Activated CD8-positive, alpha-beta memory T cell treated with anti-CD3 and anti-CD28 coated beads, Interleukin-2, amount 10 ng/mL, durations not matched to agents 7 days and 5 days (primary cell): ENCODE measurements around the gene MRPL22. TPM values are rescaled to one million over a fixed set of nuclear protein-coding genes. Genes with fewer than 3 reads are reported as not detected.
"Not testable (repeated sequence)": the region's sequence is repeated elsewhere in the genome, so short reads cannot be mapped to it uniquely, and the experiment has no call there.

Experiments used
- ATAC-seq: fragments of 150-1000 bp; cut with Tn5 transposase; one replicate; pipeline ENCODE4 v1.10.0; 2021; ENCODE audit warnings: moderate library complexity
- CTCF ChIA-PET: fragments of 350-600 bp; sonication (Branson Sonifier 250); formaldehyde crosslinking; loops from one replicate; lab custom pipeline; 2021; ENCODE audit warnings: antibody characterized with exemption; lab: Charles Lee
- DNase-seq: peaks from one replicate; pipeline ENCODE4 v3.0.0-alpha.2; 2020
- H3K27ac Mint-ChIP-seq: one replicate; pipeline ENCODE4 v1.8.0; 2021; ENCODE audit warnings: mild to moderate bottlenecking, mixed read lengths
- H3K27me3 Mint-ChIP-seq: one replicate; pipeline ENCODE4 v1.8.0; 2021; ENCODE audit warnings: mixed read lengths
- H3K36me3 Mint-ChIP-seq: one replicate; pipeline ENCODE4 v1.8.0; 2021; ENCODE audit warnings: mild to moderate bottlenecking, mixed read lengths
- H3K4me1 Mint-ChIP-seq: one replicate; pipeline ENCODE4 v1.8.0; 2021; ENCODE audit warnings: mixed read lengths
- H3K4me3 Mint-ChIP-seq: one replicate; pipeline ENCODE4 v1.8.0; 2021; ENCODE audit warnings: mild to moderate bottlenecking, moderate library complexity, mixed read lengths
- H3K9me3 Mint-ChIP-seq: one replicate; pipeline ENCODE4 v1.8.0; 2022; ENCODE audit warnings: low read depth, mixed read lengths
- total RNA-seq, 2 experiments: library from RNA; stranded (reverse); gene quantifications; one replicate each; pipeline ENCODE4 v1.2.3, GENCODE V29; 2021

Gene MRPL22
- total RNA-seq, 2 experiments from 2014 or later: 59.7 to 70.2 TPM

DNA sequence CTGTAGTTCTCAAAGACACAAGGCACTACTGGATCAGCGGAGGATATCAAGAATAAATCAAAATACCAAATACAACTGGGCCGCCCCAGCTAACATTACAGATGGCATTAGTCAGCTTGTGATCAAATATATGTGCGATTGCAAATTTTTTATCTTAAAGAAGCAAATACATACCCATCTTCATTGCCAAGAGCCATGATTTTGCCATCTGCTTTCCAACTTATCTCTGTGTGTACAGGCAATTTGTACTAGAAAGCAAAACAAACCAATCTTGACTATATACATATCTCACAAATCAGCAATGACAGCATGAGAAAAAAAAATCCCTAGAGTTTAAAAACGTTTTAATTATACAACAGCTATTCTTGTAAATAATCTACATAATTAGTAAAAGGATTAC, 23.1 kb upstream of the MRPL22 start:
- no peak for ATAC-seq
- DNase-seq: no peak
- Mint-ChIP-seq H3K36me3 (peaks cover 22% of the 10 kb centered on the region), H3K27ac (no peak overlapping the region), H3K9me3 (no peaks in the 10 kb centered on the region), H3K4me1 (no peaks in the 10 kb centered on the region), H3K4me3 (no peak overlapping the region), H3K27me3 (no peaks in the 10 kb centered on the region)
- CTCF ChIA-PET: interaction anchor here (1.3 to 1.4 kb wide), 2 partner anchors 11 to 267 kb away, joined by 4 read pairs; no protein-coding TSS in a partner anchor

DNA sequence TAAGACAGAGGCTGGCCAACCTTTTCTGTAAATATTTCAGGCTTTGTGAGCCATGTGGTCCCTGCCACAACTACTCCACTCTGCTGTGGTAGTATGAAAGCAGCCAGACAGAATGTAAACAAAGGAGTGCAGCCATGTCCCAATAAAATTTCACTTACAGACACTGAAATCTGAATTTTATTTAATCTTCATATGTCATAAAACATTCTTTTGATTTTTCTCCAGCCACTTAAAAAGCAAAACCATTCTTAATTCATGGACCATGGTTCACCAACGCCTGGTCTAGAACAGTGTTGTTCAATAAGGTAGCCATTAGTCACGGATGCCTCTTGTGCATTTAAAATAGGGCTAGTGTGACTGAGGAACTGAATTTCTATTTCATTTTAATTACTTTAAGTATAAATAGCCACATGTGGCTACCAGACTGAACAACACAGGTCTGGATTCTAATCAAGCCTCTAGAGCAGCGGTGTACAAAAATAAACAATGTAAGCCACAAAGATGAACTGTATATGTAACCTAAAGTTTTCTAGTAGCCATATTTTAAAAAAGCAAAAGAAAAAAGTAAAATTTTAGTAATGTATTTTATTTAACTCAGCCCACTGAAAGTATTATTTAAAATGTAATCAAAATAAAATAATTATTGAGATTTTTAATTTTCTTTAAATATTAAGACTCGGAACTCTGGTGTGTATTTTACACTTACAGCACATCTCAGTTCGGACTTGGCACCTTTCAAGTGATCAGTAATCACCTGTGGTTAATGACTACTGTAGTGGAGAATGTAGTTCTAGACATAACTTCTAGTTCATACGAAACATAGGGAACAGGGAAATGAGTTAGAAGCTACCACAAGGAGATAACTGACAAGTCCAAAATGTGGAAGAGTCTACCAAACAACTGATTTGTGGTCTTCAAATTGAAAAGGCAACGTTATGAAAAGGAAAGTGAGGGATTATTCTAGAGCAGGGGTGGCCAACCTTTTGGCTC, 17.1 kb upstream of the MRPL22 start:
- CTCF ChIA-PET: interaction anchor here (1.7 kb wide), 1 partner anchor 14 kb away, joined by 3 read pairs; the partner anchor contains the start of gene GEMIN5

DNA sequence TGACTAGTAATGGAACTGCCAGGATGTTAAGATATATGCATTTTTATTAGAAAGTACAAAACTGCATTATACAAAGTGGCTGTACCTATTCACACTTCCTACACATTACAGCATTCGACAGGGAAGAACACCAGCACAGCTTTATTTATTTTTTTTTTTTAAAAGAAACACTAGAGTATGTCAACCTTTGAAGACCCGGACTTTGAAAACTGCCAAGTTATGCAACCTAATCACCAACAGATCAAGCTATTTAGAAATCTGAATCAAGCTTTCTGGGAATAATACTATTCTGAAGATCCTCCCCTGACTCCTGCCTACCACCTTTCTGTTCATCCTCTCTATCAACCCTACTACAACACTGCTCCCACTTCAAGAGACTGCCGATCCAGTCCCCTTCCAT, 7.3 kb upstream of the MRPL22 start:
- no peak overlapping the region for H3K4me3 Mint-ChIP-seq
- DNase-seq: no peak
- CTCF ChIA-PET: no interaction called here

More for the DNA sequence above, 17.1 kb upstream of the MRPL22 start:
- ATAC-seq (no peak), DNase-seq (no peak)
- H3K9me3 Mint-ChIP-seq: no peaks in the 10 kb centered on the region
- H3K4me1 Mint-ChIP-seq: no peaks in the 10 kb centered on the region
- no peak overlapping the region for H3K27ac Mint-ChIP-seq
- H3K27me3 Mint-ChIP-seq: no peaks in the 10 kb centered on the region
- no peak overlapping the region for H3K4me3 Mint-ChIP-seq
- peaks cover 29% of the 10 kb centered on the region for H3K36me3 Mint-ChIP-seq

DNA sequence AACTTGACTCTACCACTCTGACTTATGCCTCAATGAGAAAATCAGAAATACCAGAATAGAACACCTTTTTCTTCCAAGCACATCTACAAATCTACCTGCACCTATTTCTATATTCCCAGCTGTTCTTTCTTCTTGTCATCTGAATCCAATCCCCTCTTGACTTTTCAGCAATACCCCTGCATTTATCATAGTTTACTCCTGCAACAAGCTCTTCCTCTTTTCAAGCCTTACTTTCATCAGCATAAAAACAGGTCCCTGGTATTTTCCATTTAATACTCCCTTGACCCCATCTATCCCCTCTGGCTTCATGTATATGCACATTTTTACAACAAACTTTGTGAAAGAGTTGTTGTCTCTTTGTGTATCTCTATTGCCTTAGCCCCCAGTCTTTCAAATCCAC, 6.0 kb upstream of the MRPL22 start:
- no peak overlapping the region for H3K27ac Mint-ChIP-seq
- H3K36me3 Mint-ChIP-seq: peaks cover 26% of the 10 kb centered on the region

More for the DNA sequence above, 7.3 kb upstream of the MRPL22 start:
- H3K27ac Mint-ChIP-seq: no peak overlapping the region
- H3K9me3 Mint-ChIP-seq: no peaks in the 10 kb centered on the region
- no peaks in the 10 kb centered on the region for H3K27me3 Mint-ChIP-seq
- H3K4me1 Mint-ChIP-seq: peaks cover 26% of the 10 kb centered on the region
- no peak for ATAC-seq
- peaks cover 26% of the 10 kb centered on the region for H3K36me3 Mint-ChIP-seq

GRCh38 chr5:154937186-154937717, 3.6 kb upstream of the MRPL22 start:
- Mint-ChIP-seq H3K4me1 (peaks cover 51% of the 10 kb centered on the region), H3K27ac (peak overlapping the region; percentile 82), H3K27me3 (no peaks in the 10 kb centered on the region), H3K4me3 (peak overlapping the region; percentile 88), H3K9me3 (no peaks in the 10 kb centered on the region), H3K36me3 (peaks cover 17% of the 10 kb centered on the region)
- CTCF ChIA-PET: interaction anchor here (1.0 to 1.7 kb wide), 4 partner anchors 10 to 288 kb away, joined by 3 to 4 read pairs (median 4); partner anchors contain the start of gene CNOT8
- DNase-seq (no peak), ATAC-seq (no peak)

More for the DNA sequence above, 6.0 kb upstream of the MRPL22 start:
- ATAC-seq (no peak), DNase-seq (no peak)
- Mint-ChIP-seq H3K27me3 (no peaks in the 10 kb centered on the region), H3K4me3 (no peak overlapping the region), H3K9me3 (no peaks in the 10 kb centered on the region), H3K4me1 (peaks cover 36% of the 10 kb centered on the region)
- CTCF ChIA-PET: no interaction called here

- no peaks in the 10 kb centered on the region for H3K9me3 Mint-ChIP-seq
- CTCF ChIA-PET: interaction anchor here (1.0 to 1.7 kb wide), 4 partner anchors 9 to 289 kb away, joined by 3 to 4 read pairs (median 4); partner anchors contain the start of gene CNOT8
- H3K27ac Mint-ChIP-seq: peak within 1 kb of the TSS; percentile 82
- H3K4me1 Mint-ChIP-seq: peaks cover 57% of the 10 kb centered on the region
- H3K27me3 Mint-ChIP-seq: no peaks in the 10 kb centered on the region
- peaks cover 17% of the 10 kb centered on the region for H3K36me3 Mint-ChIP-seq
- peak; percentile 87 for DNase-seq
- ATAC-seq: peak; percentile 94
- H3K4me3 Mint-ChIP-seq: peak within 1 kb of the TSS; percentile 88
These were observed 3.0 kb upstream of the MRPL22 start, which contains the start of gene GEMIN5 for GRCh38 chr5:154937718-154938466. Gene GEMIN5 (minus strand): TSS chr5:154938211. CDS start chr5:154938133, 78 bp downstream.

GRCh38 chr5:154939387-154939786, 1.5 kb upstream of the MRPL22 start:
- H3K27me3 Mint-ChIP-seq, CTCF ChIA-PET, H3K9me3 Mint-ChIP-seq, DNase-seq, ATAC-seq: not testable (repeated sequence)
- H3K27ac Mint-ChIP-seq: peak overlapping the region; percentile 42
- H3K4me3 Mint-ChIP-seq: peak overlapping the region; percentile 4
- peaks cover 11% of the 10 kb centered on the region for H3K36me3 Mint-ChIP-seq
- peaks cover 58% of the 10 kb centered on the region for H3K4me1 Mint-ChIP-seq

DNA sequence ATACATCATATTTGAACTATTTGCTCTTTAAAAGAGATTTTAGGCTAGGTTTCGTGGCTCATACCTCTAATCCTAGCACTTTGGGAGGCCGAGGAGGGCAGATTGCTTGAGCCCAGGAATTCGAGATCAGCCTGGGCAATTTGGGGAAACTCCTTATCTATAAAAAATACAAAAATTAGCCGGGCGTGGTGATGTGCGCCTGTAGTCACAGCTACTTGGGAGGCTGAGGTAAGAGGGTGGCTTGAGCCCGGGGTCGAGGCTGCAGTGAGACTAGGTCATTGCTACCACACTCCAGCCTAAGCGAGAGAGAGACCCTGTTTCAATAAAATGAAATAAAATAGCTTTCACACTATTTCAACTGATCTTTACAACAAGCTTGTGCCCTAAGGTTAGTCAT, 500 bp upstream of the MRPL22 start:
- Mint-ChIP-seq H3K27ac (peak overlapping the region; percentile 96), H3K9me3 (no peaks in the 10 kb centered on the region), H3K4me1 (peaks cover 53% of the 10 kb centered on the region), H3K36me3 (peaks cover 4% of the 10 kb centered on the region), H3K4me3 (peak overlapping the region; percentile 88), H3K27me3 (no peaks in the 10 kb centered on the region)
- ATAC-seq: no peak
- DNase-seq: no peak
- CTCF ChIA-PET: no interaction called here

DNA sequence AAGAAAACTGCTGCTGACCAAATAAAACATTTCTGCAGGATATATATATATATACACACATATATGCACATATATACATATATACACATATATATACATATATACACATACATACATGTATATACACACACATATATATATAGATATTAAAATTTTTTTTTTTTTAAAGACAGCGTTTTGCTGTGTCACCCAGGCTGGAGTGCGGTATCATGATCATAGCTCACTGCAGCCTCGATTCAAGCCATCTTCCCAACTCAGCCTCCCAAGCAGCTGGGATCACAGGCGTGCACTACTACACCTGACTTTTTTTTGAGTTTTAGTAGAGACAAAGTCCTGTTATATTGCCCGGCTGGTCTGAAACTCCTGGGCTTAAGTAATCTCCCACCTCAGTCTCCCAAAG, 2.7 kb downstream of the MRPL22 start:
- no peaks in the 10 kb centered on the region for H3K27me3 Mint-ChIP-seq
- DNase-seq: no peak
- H3K36me3 Mint-ChIP-seq: peaks cover 6% of the 10 kb centered on the region
- peaks cover 37% of the 10 kb centered on the region for H3K4me1 Mint-ChIP-seq
- ATAC-seq: no peak
- no peak overlapping the region for H3K27ac Mint-ChIP-seq
- no peaks in the 10 kb centered on the region for H3K9me3 Mint-ChIP-seq
- no peak overlapping the region for H3K4me3 Mint-ChIP-seq
- CTCF ChIA-PET: interaction anchor here (1.5 kb wide), 1 partner anchor 61 kb away, joined by 3 read pairs; no protein-coding TSS in a partner anchor

DNA sequence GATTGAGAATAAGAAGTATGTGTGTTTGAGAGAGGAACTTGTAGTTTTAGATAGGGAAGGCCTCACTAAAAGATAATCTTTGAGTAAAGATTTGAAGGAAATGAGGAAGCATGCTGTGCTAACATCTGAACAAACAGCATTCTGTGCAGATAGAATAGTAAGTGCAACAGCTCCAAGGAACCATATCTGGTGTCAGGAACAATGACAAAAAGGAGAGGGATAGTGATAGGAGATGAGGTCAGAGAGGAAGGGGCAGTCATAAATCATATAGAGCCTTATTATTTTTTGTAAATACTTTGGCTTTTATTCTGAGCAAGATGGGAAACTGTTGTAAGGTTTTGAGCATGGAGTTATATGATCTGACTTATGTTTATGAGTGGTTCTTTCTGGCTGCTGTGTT, 3.8 kb downstream of the MRPL22 start:
- CTCF ChIA-PET: interaction anchor here (0.8 to 2.1 kb wide), 3 partner anchors 20 to 294 kb away, joined by 4 to 7 read pairs (median 4); no protein-coding TSS in a partner anchor
- Mint-ChIP-seq H3K4me3 (no peak overlapping the region), H3K27me3 (no peaks in the 10 kb centered on the region), H3K27ac (no peak overlapping the region), H3K36me3 (peaks cover 13% of the 10 kb centered on the region), H3K9me3 (no peaks in the 10 kb centered on the region), H3K4me1 (peaks cover 29% of the 10 kb centered on the region)
- DNase-seq (no peak), ATAC-seq (no peak)

GRCh38 chr5:154945695-154946301, 4.9 kb downstream of the MRPL22 start:
- no peaks in the 10 kb centered on the region for H3K9me3 Mint-ChIP-seq
- no peak overlapping the region for H3K4me3 Mint-ChIP-seq
- no peak overlapping the region for H3K27ac Mint-ChIP-seq
- no peaks in the 10 kb centered on the region for H3K27me3 Mint-ChIP-seq
- CTCF ChIA-PET: interaction anchor here (0.6 to 2.1 kb wide), 4 partner anchors 19 to 299 kb away, joined by 3 to 7 read pairs (median 4); no protein-coding TSS in a partner anchor
- DNase-seq (no peak), ATAC-seq (no peak)
- H3K36me3 Mint-ChIP-seq: peaks cover 17% of the 10 kb centered on the region
- H3K4me1 Mint-ChIP-seq: peaks cover 21% of the 10 kb centered on the region

- no peaks in the 10 kb centered on the region for H3K9me3 Mint-ChIP-seq
- peaks cover 9% of the 10 kb centered on the region for H3K4me1 Mint-ChIP-seq
- H3K27me3 Mint-ChIP-seq: no peaks in the 10 kb centered on the region
- ATAC-seq (no peak), DNase-seq (no peak)
- H3K4me3 Mint-ChIP-seq: no peak overlapping the region
- peaks cover 22% of the 10 kb centered on the region for H3K36me3 Mint-ChIP-seq
- CTCF ChIA-PET: interaction anchor here (0.9 kb wide), 1 partner anchor 10 kb away, joined by 4 read pairs; the partner anchor contains the start of gene GEMIN5
- H3K27ac Mint-ChIP-seq: no peak overlapping the region
These were observed 6.9 kb downstream of the MRPL22 start for GRCh38 chr5:154947778-154948177.
